CD4-positive, alpha-beta T cell treated with Interleukin-21 for 1 hour (primary cell): Measurements from ENCODE around the gene NUTM1.
"Not testable (repeated sequence)": the region's sequence is repeated elsewhere in the genome, so short reads cannot be mapped to it uniquely, and the experiment has no call there.

Experiments
- DNase-seq: peaks from one replicate; pipeline ENCODE4 v3.0.0-alpha.2; 2020

NUTM1 gene

DNA sequence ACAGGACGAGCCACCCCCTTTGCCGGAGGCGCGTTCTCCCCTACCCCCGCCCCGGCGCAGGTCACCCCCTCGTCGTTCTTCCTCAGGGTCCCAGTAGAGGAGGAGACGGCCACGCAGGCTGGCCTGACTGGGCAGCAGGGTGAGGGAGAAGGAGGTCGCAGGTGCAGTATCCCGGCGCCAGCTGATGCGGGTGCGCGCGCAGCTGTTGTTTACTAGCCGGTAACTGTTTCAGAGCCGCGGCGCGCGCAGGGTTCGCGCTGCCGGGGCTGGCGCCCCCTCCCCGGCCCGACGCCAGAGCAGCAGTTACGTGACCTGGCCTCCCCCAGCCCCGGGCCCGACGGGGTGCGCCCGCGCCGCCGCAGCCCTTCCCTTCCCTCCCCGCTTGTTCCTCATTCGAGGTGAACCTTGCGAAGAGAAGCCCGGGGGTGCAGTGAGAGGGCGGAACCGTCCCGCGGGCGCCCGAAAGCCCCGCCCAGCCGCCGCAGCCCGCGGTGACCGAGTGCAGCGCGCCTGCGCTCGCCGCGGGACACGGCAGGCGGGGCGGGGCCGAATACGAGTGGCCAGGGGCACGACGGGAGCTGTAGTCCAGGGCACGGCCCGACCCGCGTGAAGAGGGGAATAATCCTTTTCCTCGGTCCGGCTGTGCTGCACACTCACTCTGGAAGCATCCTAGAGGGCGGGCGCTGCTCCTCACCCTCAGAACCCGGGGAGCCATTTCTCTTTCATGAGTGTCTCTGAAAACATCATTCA is 5.4 kb upstream of the NUTM1 start, which contains the start of gene SLC12A6:
Gene SLC12A6 (minus strand): TSS at position 225 of the 750 bp plus-strand sequence. CDS start 1,101 bp downstream, outside the sequence.
- DNase-seq, result peak; percentile 92

DNA sequence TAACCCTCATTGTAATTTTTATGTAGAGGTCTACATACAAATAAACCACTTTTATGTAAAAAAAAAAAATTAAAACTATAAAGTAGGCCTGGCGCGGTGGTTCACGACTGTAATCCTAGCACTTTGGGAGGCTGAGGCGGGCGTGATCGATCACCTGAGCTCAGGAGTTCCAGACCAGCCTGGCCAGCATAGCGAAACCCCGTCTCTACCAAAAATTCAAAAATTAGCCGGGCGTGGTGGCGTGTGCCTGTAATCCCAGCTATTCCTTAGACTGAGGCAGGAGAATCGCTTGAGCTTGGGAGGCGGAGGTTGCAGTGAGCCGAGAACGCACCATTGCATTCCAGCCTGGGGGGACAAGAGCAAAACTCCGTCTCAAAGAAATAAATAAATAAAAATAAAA is 4.8 kb upstream of the NUTM1 start:
- no peak for DNase-seq

DNA sequence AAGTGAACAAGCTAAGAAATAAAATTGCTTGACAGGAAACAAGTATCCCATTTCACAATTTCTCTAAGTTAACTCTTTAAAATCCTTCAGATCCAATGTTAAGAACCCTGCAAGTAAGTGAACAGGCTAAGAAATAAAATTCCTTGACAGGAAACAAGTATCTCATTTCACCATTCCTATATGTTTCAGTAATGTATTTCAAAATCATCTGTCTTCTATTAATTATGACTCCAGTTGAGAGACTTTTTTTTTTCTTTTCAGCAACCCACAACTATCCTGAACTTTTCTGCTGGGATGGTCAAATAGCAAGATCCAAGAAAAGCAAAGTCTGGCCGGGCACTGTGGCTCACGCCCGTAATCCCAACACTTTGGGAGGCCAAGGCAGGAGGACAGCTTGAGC is 3.2 kb upstream of the NUTM1 start:
- DNase-seq, result no peak

DNA sequence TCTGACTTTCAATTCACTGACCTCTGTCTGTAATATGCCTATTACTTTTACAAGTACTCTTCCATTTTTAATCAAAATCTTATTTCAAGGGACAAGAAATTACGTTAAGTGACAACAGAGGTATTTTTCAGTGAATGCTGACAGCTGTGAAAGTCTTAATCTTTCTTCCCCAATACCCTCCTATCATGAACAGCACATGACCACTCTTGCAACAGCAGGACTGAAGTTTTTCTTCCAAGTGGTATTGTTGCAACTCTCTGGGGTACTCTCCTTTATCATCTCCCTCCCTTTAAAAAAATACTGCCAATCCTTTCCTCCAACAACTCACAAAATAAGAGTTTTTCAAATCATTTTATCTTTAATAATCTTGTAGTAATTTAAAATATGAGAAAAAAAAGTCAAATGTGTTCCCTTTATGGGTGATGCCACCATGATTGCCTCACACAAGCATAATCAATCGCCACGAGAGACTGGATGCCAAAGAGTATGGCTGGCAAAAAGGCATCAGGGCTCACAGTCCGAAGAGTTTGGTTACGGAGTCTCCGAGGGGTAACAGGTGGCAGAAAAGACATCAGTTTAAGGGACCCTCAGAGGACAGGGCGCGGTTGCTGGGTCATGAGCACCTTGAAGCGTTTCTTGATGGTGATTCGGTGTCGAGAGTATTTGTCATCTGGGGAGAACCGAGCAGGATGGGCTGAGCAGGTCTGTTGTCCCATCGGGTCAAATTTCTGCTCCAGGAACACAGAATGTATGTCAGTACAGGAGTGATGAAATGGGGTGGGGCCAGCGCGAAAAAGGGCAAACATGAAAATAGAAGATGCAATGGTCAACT is 1.5 kb upstream of the NUTM1 start:
- DNase-seq, result no peak

DNA sequence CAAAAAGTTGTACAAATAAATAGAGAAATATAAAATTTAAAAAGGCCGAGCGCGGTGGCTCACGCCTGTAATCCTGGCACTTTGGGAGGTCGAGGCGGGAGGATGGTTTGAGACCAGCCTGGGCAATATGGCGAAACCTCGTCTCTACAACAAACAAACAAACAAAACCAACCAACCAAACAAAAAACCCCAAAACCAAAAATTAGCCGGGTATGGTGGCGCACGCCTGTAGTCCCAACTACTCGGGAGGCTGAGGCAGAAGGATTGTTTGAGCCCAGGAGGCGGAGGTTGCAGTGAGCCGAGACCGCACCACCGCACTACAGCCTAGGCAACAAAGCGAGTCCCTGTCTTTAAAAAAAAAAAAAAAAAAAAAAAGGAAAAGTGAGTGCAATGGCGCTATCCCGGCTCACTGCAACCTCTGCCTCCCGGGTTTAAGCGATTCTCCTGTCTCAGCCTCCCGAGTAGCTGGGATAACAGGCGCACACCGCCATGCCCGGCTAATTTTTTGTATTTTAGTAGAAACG is 840 bp upstream of the NUTM1 start:
- DNase-seq, result peak; percentile 30

DNA sequence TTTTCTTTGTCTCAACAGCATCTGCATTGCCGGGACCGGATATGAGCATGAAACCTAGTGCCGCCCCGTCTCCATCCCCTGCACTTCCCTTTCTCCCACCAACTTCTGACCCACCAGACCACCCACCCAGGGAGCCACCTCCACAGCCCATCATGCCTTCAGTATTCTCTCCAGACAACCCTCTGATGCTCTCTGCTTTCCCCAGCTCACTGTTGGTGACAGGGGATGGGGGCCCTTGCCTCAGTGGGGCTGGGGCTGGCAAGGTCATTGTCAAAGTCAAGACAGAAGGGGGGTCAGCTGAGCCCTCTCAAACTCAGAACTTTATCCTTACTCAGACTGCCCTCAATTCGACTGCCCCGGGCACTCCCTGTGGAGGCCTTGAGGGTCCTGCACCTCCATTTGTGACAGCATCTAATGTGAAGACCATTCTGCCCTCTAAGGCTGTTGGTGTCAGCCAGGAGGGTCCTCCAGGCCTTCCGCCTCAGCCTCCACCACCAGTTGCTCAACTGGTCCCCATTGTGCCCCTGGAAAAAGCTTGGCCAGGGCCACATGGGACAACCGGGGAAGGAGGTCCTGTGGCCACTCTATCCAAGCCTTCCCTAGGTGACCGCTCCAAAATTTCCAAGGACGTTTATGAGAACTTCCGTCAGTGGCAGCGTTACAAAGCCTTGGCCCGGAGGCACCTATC is 5.0 kb downstream of the NUTM1 start:
- no peak for DNase-seq

DNA sequence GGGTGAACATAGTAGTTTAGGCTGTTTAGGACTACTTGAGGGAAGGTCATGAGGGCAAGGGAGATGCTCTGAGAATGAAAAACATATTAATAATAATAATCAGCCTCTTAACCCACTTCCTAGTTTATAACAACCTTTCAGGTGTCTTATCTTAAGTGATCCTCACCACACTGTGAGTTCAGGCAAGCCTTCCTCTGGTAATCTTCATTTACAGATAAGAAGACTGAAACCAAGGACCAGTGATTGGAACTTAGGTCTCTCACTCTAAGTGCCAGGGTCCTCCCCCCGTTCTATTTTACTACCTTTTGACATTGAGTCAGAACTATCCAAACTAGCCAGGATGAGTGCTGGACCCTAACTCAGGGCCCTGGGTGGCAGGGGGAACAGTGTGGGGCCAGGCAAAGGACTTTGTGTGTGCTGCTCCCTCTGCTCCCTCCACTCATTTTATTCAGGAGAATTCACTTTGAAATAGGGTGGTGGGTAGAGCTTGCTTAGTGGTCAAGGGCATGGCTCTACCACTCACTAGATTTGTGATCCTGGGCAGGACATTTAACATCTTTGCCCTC is 5.7 kb downstream of the NUTM1 start:
- no peak for DNase-seq

DNA sequence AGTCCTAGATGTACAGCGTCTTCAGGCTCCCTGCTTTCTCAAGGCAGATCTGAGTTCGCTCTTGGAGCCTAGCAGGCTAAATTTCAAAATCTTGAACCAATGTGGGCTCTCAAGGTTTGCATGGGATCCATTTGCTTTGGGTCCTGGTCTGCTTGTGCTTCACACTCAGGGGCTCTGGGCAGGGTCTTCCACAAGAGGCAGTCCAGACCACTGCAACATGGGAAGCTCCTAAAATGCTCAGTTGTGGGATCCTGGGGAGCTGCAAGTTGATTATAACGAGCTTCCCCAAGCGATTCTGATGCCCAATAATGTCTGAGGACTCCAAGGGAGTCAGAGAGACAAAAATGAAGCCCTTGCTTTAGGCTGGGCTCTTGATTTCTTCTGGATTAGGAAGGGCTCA is 6.7 kb downstream of the NUTM1 start:
- no peak for DNase-seq

DNA sequence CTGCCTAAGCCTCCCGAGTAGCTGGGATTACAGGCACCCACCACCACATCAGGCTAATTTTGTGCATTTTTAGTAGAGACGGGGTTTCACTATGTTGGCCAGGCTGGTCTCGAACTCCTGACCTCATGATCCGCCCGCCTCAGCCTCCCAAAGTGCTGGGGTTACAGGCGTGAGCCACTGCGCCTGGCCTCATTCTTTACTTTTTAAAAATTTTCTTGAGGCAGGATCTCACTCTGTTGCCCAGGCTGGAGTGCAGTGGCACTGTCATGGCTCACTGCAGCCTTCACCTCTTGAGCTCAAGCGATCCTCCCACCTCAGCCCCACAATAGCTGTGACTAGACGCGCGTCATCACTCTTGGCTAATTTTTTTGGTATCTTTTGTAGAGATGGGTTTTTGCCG is 9.9 kb downstream of the NUTM1 start:
- not testable (repeated sequence) for DNase-seq

DNA sequence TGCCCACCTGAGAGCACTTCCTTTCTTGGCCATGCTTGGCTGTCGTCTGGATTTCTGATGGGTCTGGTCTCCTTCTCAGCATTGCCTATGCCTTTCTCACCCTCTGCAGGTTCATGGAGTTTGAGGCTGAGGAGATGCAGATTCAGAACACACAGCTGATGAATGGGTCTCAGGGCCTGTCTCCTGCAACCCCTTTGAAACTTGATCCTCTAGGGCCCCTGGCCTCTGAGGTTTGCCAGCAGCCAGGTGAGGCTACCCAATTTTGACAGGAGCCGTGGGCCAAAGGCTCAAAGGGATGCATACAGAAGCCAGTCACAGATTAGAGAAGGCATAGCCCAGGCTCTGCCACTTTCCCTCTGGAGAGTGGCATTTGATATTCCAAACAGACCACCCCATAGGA is 10.5 kb downstream of the NUTM1 start:
- no peak for DNase-seq

DNA sequence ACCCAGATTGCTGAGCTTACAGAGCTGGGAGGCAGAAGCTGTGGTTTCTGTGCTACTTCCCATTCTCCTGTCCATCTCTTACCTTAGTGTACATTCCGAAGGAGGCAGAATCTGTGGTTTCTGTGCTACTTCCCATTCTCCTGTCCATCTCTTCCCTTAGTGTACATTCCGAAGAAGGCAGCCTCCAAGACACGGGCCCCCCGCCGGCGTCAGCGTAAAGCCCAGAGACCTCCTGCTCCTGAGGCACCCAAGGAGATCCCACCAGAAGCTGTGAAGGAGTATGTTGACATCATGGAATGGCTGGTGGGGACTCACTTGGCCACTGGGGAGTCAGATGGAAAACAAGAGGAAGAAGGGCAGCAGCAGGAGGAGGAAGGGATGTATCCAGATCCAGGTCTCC is 11.2 kb downstream of the NUTM1 start:
- no peak for DNase-seq

DNA sequence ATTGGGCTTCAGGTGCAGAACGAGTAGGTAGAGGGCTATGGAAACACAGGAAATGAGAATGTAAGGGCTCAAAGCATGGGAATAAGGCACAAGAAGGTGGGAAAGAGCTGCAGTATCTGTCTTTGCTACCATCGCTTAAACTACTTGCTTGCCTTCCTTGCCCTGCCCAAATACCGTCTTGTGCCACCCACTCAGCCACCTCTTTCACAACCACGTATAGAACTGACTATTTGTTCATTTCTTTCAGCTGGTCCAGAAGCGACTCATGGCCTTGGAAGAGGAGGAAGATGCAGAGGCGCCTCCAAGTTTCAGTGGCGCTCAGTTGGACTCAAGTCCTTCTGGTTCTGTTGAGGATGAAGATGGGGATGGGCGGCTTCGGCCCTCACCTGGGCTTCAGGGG is 12.1 kb downstream of the NUTM1 start:
- DNase-seq, result no peak

DNA sequence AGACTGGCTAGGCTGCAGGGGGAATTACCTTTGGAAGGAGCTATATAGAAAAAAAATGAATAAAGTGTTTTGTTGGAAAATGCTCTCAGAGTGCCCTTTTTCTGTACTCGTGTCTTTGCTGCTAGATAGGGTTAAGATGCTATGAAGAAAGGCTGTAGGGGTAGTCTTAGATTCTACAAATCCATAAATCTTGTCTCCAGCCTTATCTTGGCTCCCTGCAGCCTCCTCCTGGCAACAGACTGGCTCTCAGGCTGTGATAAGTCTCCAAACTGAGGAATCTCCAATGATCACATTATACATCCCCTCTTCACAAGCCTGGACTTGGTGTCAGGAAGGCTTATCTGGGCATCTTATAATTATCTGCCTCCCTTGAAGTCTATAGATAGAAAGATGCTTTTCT is 14.5 kb downstream of the NUTM1 start:
- no peak for DNase-seq

DNA sequence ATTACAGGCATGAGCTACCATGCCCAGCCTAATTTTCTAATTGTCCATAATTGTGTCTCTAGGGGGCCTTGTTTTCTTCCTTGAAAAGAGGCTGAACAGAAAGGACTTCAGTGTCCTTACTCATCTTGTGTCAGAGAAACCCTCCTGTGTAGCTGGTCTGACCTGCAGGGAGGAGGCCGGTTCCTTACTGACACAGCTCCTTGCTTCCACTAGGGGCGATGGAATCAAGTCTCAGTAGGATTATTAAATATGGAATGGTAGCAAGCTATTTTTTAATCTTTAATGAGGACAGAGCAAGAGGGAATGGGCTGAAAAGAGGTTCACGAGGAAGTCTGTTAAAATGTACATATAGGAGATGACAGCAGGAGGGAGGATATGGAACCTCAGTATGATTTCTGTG is 15.3 kb downstream of the NUTM1 start:
- DNase-seq, result no peak

DNA sequence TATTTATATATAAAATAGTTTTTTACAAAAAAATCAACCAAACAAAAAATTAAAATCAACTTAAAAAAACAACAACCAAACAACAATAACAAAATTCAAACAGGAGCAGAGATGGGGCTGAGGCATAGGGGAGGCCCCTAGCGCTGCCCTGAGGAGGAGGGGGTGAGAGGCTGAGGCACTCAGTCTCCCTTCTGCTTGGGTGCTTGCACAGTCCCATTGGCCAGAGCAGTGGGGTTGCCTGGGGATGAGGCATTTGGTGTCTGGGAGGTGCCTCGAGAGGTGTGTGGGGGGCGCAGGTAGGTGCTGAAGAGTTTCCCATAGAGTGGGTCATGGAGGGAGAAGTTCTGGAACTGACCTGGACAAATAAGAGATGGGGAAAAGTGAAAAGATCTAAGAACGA is 15.8 kb downstream of the NUTM1 start:
- DNase-seq, result no peak

DNA sequence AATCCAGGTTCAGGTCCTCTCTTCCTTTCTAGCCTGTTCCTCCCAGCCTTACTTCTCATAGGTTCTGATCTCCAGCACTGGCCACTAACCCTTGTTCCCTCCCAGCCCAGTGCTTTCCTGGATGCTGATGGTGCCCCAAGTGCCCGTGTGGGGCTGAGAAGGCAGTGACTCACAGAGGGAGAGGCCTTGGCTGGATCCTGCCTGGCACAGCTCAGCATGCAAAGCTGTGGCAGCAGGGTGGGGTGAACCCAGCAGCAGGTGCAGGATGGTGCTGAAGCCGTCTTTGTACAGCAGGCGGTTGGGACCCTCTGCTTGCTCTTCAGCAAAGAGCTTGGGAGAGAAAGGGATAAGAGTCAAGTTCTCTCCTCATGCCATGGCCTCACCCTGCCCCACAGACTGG is 16.3 kb downstream of the NUTM1 start:
- no peak for DNase-seq

DNA sequence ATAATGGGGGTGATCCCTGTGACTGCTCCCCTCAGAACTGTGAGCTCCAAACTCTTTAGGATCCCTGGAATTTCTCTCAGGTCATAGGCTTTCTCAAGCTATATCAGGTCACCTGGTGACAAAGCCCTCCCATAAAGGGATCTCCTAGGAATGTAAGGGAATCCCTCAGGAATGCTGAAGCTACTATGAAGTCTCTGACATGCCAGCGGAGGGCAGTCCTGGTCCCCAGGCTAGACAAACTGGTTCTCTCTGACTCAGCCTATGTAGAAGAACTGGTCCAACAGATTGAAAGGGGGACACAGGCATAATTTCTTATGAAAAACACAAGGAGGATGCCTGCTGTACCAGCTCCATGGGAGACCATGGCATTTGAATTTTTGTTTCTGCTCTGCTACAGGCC is 17.2 kb downstream of the NUTM1 start:
- no peak for DNase-seq

DNA sequence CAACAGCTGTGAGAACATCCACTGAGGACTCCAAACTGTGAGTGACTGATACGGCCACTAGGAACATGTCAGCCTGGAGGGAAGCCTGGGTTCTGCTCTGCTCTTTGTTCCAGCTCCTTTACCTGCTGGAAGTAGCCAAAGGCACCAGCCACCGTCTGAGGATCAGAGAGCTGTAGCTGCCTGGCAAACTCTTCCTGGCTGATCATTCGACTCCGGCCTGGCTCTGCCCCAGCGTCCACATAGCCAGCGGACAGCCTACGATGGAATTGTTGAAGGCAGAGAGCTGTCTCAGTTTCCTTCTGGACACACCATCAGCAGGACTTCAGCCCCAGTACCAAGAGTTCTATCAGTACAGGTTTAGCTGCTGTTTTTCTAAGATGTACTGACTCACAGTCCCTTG is 18.2 kb downstream of the NUTM1 start:
- no peak for DNase-seq

DNA sequence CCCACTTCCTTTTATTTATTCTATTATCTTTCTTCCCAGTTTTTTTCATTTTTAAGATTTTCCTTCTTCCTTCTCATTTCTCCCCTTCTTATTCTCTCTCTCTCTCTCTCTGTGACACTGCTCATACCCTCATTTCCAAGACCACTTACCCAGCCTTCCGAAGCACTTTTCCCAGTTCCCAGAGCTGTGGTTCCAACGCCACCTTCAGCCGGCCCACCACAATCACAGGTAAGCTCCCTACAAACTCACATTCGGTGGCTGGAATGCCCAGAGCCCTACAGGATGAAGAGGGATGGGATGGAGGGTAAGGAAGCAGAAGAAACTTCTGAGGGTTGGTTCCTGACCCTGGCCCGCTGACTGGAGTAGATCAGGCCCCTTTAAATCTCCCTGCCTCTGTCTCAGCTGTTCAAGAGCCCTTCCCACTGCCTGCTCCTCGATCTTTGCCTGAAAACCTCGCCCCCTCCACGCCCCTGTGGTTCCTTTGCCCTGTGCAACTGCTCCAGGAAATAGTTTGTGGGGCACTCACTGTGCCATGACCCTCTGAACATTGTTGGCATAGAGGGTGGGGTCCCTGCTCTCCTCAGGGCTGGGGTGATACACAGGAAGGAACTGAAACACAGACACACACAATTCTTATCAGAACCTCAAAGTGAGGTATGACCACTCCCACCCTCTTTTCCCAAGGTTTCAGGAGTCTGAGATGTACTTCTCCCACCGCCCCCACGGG is 19.1 kb downstream of the NUTM1 start:
- no peak for DNase-seq

DNA sequence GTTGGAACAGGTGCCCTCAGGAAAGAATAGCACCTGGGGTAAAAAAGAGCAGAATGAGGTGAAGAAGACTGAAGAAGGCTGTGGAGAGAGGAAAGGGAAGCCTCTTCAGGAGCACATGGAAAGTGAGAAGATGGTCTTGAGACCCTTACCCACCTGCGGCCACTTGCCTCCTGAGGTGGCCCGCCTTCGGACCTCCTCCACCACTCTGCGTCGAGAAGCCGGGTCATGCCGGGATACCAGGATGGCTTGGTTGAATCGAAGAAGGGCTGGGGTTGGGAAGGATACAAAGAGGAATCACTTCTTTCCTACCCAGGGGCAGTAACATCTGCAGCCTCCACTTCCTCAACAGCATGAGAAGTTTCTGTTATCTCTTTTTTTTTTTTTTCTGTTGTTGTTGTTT is 20.9 kb downstream of the NUTM1 start:
- DNase-seq, result no peak

DNA sequence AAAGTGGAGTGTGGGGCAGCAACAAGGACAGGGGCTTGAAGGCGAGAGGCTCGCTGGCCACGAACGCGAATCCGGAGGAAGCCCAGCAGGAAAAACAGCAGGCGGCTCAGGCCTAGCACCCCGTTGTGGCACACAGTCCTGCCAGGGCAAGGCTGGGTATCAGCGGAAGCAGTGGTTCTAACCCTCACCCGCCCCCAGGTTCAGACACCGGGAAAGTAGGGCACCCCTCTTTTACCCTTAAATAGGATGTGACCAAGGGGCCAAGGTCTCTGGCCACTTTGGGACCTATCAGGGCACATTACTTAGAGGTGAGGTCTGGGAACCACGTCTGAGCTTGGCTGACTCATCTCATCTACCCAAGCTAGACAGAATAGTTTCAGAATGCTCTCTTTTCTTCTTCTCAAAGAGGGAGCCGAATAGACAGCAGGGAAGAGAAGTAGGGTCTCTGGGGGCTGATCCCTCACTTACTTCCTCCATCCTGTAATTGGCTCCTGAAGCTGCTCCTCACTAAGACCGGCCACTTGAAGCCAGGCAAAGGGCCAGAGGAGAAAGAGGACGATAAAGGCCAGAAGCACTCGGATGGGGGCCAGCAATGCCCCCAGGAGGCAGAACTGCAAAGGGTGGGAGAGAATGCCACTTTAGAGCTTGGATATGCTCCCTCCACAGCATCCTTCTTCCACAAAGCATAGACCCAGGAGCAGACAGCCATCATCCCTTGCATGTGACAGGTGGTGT is 22.1 kb downstream of the NUTM1 start:
- DNase-seq, result no peak

DNA sequence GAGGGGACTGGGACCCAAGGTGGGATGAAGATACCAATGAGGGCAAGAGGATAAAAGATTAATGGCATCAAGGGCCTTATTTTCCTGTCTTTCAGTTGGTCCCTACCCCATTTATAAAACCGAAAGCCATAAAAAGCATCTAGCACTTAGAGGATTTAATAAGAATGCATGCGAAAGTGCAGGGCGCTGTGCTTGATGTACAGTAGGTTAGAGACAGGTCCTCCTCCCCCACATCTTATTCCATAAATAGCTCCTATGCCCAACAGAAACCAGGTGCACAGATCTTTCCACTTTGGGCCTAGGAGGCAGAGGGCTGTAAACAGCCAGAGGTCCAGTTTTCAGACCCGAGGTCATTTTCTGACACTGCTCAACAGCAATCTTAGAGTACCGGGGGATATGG is 22.7 kb downstream of the NUTM1 start:
- DNase-seq, result no peak
